ENCODE results near the gene IPO13.

Gene IPO13

GRCh38 chr1:44012404-44012803 is 65.7 kb downstream of the IPO13 start:
- no peak for DNase-seq (ENCODE audit: low spot score)

GRCh38 chr1:44012941-44013609 is 66.3 kb downstream of the IPO13 start:
- no peak for DNase-seq (ENCODE audit: low spot score)

- DNase-seq (ENCODE audit: low spot score) = no peak
Observed at GRCh38 chr1:44013949-44014348, 67.2 kb downstream of the IPO13 start.

DNA sequence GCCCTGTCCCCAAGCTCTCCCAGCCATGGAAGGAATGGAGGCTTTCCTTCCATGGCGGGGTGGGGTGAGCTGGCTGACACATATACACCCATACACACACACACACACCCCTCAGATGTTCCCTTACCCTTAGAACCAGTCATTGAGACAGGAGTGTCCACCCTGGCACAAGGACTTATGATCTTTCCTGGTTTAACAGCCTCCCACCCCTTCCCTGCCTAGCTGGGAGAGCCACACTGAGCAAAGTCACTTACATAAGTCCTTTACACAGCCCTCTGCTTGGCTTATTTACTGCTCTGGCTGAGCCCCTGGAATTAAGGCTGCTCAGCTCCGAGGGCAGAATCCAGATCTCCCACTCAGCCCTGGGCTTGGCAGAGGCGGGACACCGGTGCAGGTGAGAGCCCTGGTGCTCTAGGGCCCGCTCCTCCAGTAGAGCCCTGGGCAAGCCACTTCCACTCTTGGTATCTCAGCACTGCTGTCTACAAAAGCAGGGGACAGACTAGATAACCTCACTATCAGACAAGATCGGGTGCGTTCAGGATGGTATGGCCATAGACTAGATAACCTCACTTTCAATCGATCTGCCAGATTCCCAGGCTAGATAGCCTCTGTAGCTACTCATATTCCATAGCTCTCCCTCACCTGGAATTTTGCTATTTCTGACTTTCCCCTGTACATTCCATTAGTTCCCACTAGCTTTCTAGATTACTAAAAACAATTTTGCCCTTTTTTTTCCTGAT is 67.8 kb downstream of the IPO13 start:
- DNase-seq (ENCODE audit: low spot score) = no peak

DNA sequence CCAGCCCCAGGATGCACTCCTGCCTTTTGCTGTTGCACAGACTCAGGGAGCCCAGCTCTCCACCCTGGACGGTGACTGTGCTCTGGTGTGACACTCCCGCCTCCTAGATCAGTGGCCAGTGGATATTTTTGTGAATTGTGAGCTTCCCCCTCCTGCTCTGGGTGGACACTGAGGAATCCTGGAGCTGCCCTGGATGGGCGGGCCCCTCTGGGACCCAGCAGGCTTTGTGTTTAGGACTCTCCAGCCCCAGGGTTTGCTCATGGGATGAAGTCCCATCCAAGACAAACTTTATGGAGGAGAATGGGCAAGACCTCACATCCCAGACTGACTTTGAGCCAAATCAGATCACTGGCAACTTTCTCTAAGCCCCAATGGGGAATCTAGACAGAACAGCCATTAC is 68.5 kb downstream of the IPO13 start:
- no peak for DNase-seq (ENCODE audit: low spot score)

DNA sequence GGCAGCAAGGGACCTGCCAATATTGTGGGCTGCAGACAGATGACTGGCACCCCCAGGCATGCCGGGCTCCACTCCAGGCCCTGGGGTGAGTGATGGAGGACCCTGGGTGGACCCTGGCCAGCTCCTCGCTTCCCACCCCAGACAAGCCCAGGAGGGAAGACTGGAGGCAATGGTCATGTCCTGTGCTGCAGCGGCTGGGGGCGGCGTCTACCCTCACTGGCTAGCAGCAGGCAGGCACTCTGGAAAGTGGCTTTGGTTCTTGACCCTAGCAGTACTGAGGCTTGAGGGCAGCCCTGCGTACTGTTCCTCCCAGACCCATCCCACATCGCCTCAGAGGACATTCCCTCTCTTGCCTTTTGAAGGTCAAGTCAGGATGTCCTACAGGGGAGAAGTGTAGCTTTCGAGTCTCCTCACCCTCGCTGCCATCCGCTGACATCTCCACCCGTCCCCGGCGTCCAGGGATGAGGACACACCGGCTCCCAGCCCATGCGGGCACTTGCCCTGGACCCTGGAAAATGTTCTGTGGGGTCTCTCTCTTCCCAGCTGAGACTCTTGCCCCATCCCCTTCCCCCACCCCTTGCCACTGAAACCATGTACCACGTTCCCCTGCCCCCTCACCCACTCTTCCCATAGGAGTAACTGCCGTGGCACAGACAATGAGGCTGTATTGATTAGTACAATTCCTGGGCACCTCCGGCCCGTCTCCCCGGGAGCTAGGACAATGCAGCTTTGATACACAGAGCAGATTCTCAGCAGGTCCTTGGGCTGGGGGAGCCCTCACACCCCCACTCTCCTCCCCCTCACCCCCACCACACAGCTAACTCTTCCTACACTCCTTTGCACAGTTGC is 69.5 kb downstream of the IPO13 start:
- no peak for DNase-seq (ENCODE audit: low spot score)

DNA sequence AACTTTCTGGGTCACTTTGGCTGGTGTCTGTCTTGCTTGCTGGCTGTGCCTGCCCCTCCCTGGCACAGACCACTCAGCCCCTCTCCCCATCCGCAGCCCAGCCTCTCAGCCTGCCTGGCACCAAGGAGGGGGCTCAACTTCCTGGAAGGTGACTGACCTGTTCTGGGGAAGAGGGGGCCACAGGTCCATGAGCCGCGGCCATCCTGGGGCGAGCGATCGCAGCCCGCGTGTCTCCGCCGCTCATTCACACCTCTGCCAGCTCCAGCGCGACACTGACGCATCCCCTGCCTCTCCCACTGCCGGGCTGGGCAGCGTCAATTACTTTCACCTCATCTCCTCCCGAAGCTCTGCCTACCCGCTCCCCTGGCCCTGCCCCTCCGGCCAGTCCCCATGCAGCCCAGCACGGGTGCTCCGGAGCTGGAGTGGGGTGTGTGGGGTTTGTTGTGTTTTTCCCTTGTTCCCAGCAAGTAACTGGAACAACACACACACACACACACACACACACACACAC is 70.2 kb downstream of the IPO13 start:
- DNase-seq (ENCODE audit: low spot score) = no peak

All from CD4-positive, alpha-beta T cell treated with Interleukin-6 at 100 ng/mL for 8 hours (primary cell).